GM12864 (cell line): Measurements from ENCODE around the gene NAP1L5.

ENCODE experiments used
- DNase-seq: peaks from one replicate; pipeline ENCODE4 v3.0.0-alpha.2; 2011; ENCODE audit warnings: low read depth
- H3K4me3 ChIP-seq: 2 replicates; pipeline ENCODE4 v1.5.1; 2011; ENCODE audit warnings: mild to moderate bottlenecking, low read depth, low read length, control low read depth
- TF ChIP-seq, protein P1 (sequence below): IDR thresholded peaks from 2 replicates; pipeline ENCODE4 v1.5.1; 2011; ENCODE audit warnings: low read depth, mild to moderate bottlenecking, moderate library complexity, low read length, control low read depth, inconsistent platforms; ENCODE audit errors: missing control alignments

NAP1L5 gene

DNA sequence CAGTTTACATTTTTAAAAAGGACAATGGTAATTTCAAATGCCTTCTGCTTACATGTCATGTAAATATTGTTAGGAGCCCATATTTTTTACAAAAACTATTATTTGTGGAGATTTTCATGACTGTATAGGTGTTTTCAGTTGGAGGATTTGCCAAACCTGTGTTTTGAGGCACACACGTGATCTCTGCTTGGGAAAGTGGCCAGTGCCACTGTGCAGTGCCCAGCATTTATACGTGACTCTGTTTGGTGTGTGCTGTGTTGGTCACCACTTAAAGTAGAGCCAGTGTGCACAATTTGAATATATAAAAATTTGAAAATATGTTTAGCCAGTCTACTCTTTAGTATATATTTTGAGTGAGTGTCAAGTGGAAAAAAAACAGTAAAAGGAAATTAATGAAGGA lies 26.8 kb upstream of the NAP1L5 start:
- TF ChIP-seq, protein P1, sequence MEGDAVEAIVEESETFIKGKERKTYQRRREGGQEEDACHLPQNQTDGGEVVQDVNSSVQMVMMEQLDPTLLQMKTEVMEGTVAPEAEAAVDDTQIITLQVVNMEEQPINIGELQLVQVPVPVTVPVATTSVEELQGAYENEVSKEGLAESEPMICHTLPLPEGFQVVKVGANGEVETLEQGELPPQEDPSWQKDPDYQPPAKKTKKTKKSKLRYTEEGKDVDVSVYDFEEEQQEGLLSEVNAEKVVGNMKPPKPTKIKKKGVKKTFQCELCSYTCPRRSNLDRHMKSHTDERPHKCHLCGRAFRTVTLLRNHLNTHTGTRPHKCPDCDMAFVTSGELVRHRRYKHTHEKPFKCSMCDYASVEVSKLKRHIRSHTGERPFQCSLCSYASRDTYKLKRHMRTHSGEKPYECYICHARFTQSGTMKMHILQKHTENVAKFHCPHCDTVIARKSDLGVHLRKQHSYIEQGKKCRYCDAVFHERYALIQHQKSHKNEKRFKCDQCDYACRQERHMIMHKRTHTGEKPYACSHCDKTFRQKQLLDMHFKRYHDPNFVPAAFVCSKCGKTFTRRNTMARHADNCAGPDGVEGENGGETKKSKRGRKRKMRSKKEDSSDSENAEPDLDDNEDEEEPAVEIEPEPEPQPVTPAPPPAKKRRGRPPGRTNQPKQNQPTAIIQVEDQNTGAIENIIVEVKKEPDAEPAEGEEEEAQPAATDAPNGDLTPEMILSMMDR, result no peak

DNA sequence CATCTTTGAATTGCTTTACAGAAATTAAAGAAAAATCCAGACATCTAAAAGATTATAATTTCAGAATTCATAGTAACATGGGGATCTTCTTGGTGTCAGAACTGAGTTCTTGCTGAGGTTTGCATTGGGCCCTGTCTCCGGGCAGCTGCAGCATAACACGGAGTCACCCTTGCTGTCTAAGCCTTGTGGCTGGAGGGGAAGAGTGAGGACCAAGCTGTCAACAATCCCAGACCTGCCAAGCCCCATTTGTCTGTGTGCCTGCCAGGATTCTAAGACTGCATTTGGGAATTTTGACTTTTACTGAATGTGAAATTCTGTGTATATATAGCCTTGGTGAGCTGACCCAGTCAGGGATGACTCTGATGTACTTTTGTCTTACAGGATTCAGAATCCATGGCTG lies 25.2 kb upstream of the NAP1L5 start:
- TF ChIP-seq, protein P1, result no peak
- DNase-seq, result no peak
- no peak overlapping the region for H3K4me3 ChIP-seq

More for the DNA sequence above, 26.8 kb upstream of the NAP1L5 start:
- no peak overlapping the region for H3K4me3 ChIP-seq
- DNase-seq, result no peak

DNA sequence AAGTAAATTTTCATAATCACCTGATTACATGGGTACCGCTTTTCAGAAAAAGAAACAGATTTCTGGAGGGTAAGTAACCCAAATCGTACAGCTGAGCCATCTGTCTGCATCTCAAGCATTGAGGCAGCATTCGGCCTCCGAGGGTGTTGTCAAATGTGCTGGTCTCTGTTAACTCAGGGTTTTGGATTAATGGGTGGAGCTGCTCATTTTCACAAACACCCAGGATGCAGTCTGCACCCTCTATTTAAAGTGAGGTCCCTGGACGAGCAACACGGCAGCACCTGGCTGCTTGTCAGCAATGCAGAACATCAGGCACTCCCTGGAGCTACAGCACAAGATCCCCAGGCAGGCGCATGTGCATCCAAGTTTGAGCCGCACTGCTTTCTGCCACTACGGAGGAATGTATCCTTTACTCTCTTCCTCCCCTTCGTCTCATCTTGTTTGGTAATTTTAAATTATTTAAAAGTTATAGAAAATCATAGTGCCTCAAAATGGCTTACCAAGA lies 24.7 kb upstream of the NAP1L5 start:
- no peak overlapping the region for H3K4me3 ChIP-seq
- TF ChIP-seq, protein P1, result no peak
- DNase-seq, result no peak

DNA sequence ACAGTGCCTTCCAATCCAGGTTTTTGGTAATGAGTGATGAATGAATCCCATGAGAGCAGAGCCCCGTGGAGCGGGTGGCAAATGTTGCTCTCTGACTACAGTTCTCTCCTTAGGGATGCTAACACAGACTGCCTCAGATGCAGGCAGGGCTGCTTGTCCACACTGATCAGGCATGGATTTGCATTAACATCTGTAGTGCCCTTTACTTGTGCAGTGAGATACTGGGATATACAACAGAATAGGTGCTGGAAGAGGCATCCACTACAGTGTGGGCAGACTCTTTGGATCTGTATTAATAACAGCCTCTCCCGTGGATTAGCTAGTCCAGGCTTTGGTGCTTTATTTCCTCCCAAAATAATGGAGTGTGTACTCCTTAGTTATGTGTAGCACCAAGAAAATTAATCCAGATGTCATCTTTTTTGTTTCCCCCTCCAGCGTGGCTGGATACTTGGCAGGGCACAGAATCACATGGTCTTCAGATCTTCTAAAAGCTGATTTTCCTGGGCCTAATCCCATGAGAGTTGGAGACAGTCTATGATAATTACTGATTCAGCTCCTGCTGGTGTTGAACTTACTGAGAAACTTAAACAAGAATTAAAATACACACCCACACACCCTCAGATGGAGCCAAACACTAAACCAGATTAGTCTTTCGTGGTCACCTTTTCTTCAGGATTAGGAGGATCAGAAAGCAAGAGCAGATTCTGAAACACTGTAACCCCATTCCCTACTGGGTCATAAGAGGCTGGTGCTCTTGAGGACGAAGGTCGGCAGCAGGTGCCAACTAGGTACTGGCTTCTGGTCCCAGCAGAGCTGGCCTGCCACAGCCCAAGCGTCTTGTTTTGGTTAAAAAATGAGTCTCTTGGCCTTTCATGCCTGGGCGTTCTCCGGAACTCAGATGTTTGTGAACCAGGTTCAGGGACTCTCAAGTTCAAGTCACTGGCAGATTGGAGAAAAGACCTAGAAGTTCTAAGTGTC lies 23.1 kb upstream of the NAP1L5 start:
- TF ChIP-seq, protein P1, result no peak
- no peak for DNase-seq
- H3K4me3 ChIP-seq, result no peak overlapping the region

GRCh38 chr4:88719381-88719780 lies 21.8 kb upstream of the NAP1L5 start:
- TF ChIP-seq, protein P1, result no peak
- DNase-seq, result no peak
- no peak overlapping the region for H3K4me3 ChIP-seq

GRCh38 chr4:88718098-88718497 lies 20.5 kb upstream of the NAP1L5 start:
- no peak overlapping the region for H3K4me3 ChIP-seq
- TF ChIP-seq, protein P1, result no peak
- DNase-seq, result no peak

DNA sequence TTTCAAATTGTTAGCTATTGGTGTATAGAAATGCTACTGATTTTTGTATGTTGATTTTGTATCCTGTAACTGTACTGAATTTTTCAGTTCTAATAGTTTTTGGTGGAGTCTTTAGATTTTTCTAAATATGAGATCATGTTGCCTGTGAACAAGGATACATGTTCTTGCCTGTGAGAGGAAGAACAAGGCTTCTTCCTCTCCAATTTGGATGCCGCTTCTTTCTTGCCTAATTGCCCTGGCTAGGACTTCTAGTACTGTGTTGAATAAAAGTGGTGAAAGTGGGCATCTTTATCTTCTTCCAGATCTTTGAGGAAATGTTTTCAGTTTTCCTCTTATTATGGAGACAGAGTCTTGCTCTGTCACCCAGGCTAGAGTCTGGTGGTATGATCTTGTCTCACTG lies 16.2 kb upstream of the NAP1L5 start:
- DNase-seq, result no peak
- TF ChIP-seq, protein P1, result no peak

More for the DNA sequence above, 16.2 kb upstream of the NAP1L5 start:
- no peak overlapping the region for H3K4me3 ChIP-seq
